HEK293T (cell line): ENCODE results near the gene GCN1.

Experiments used
- BHLHE40 ChIP-seq: fragments of 450-650 bp; IDR thresholded peaks from 2 replicates; pipeline ENCODE4 v1.6.1; 2016; ENCODE audit warnings: mild to moderate bottlenecking, moderate library complexity, borderline replicate concordance
- FOXA1 ChIP-seq: fragments of 450-650 bp; IDR thresholded peaks from 2 replicates; pipeline ENCODE4 v1.6.1; 2016; ENCODE audit warnings: mild to moderate bottlenecking
- FOXK2 ChIP-seq: fragments of 450-650 bp; IDR thresholded peaks from 2 replicates; pipeline ENCODE4 v1.6.1; 2016; ENCODE audit warnings: mild to moderate bottlenecking
- FOXM1 ChIP-seq: fragments of 450-650 bp; IDR thresholded peaks from 2 replicates; pipeline ENCODE4 v1.6.1; 2017; ENCODE audit warnings: mild to moderate bottlenecking, borderline replicate concordance
- PKNOX1 ChIP-seq: fragments of 450-650 bp; IDR thresholded peaks from 2 replicates; pipeline ENCODE4 v1.6.1; 2016
- SP1 ChIP-seq: fragments of 450-650 bp; IDR thresholded peaks from 2 replicates; pipeline ENCODE4 v1.6.1; 2017
- SUZ12 ChIP-seq: fragments of 450-650 bp; IDR thresholded peaks from 2 replicates; pipeline ENCODE4 v1.6.1; 2016; ENCODE audit warnings: mild to moderate bottlenecking
- ZNF384 ChIP-seq: fragments of 450-650 bp; IDR thresholded peaks from 2 replicates; pipeline ENCODE4 v1.6.1; 2016

GRCh38 chr12:120140603-120141002, 53.9 kb downstream of the GCN1 start:
- TF ChIP-seq SUZ12 (no peak), FOXM1 (no peak), FOXA1 (no peak), ZNF384 (no peak), BHLHE40 (no peak), FOXK2 (no peak), SP1 (no peak), PKNOX1 (no peak)
